ENCODE data around the gene FILIP1L.

DNA sequence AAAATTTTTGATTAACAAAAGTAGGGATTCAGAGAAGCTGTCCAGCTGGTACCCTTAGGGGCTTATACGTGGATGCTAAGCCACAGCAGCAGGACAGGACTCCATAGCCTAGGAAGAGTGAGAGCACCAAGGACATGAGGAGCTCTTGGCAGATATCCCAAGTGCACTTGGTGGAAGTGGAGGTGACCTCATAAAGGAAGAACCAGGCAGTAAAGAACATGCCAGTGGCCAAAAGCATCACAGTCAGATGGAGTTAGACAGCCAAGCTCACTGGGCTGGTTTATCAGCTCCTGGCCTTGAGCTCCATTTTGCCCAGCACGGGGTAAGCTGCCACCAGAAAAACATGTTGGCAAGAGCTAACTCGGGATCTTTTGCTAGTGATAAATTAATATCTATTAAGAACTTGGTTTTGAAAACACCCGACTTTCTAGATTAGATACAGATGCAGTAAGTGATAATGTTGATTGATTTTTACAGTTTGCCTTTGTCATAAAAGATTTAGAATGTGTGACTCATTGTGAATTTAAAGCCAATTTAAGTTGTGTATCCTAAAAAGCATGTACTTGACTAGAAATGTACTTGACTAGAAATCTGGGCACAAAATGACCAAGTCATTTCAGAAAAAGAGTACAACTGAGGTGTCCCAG, 188.6 kb downstream of the FILIP1L start:
- TF ChIP-seq, protein P1, sequence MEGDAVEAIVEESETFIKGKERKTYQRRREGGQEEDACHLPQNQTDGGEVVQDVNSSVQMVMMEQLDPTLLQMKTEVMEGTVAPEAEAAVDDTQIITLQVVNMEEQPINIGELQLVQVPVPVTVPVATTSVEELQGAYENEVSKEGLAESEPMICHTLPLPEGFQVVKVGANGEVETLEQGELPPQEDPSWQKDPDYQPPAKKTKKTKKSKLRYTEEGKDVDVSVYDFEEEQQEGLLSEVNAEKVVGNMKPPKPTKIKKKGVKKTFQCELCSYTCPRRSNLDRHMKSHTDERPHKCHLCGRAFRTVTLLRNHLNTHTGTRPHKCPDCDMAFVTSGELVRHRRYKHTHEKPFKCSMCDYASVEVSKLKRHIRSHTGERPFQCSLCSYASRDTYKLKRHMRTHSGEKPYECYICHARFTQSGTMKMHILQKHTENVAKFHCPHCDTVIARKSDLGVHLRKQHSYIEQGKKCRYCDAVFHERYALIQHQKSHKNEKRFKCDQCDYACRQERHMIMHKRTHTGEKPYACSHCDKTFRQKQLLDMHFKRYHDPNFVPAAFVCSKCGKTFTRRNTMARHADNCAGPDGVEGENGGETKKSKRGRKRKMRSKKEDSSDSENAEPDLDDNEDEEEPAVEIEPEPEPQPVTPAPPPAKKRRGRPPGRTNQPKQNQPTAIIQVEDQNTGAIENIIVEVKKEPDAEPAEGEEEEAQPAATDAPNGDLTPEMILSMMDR (CRISPR knock-in tag; IDR thresholded peaks at IDR 0.05), result no peak
- no peak for TF ChIP-seq HDAC1 (CRISPR knock-in tag; IDR thresholded peaks at IDR 0.05)
- TF ChIP-seq, protein P2, sequence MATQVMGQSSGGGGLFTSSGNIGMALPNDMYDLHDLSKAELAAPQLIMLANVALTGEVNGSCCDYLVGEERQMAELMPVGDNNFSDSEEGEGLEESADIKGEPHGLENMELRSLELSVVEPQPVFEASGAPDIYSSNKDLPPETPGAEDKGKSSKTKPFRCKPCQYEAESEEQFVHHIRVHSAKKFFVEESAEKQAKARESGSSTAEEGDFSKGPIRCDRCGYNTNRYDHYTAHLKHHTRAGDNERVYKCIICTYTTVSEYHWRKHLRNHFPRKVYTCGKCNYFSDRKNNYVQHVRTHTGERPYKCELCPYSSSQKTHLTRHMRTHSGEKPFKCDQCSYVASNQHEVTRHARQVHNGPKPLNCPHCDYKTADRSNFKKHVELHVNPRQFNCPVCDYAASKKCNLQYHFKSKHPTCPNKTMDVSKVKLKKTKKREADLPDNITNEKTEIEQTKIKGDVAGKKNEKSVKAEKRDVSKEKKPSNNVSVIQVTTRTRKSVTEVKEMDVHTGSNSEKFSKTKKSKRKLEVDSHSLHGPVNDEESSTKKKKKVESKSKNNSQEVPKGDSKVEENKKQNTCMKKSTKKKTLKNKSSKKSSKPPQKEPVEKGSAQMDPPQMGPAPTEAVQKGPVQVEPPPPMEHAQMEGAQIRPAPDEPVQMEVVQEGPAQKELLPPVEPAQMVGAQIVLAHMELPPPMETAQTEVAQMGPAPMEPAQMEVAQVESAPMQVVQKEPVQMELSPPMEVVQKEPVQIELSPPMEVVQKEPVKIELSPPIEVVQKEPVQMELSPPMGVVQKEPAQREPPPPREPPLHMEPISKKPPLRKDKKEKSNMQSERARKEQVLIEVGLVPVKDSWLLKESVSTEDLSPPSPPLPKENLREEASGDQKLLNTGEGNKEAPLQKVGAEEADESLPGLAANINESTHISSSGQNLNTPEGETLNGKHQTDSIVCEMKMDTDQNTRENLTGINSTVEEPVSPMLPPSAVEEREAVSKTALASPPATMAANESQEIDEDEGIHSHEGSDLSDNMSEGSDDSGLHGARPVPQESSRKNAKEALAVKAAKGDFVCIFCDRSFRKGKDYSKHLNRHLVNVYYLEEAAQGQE (IDR thresholded peaks at IDR 0.05; ENCODE audit: borderline replicate concordance in 1 of 2, low read depth in 1 of 2, low read length in 2 of 2), result no peak
- TF ChIP-seq HOXA3 (CRISPR knock-in tag; IDR thresholded peaks at IDR 0.05), result no peak
- no peak for TF ChIP-seq NFE2L2 (IDR thresholded peaks at IDR 0.05; ENCODE audit: low read length)

Data from HepG2 (cell line).